HL-60/S4 treated with phorbol 12-myristate 13-acetate at 8.2 ng/mL for 4 days and 3 days (cell line): Measurements from ENCODE around the gene INO80C.

ENCODE experiments used
- in situ Hi-C: fragments of 300-500 bp; cut with MboI; formaldehyde crosslinking; loops from 2 replicates; pipeline ENCODE4 v1.15.0; 2022; ENCODE audit warnings: low sequenced_read_pairs

Gene INO80C

DNA sequence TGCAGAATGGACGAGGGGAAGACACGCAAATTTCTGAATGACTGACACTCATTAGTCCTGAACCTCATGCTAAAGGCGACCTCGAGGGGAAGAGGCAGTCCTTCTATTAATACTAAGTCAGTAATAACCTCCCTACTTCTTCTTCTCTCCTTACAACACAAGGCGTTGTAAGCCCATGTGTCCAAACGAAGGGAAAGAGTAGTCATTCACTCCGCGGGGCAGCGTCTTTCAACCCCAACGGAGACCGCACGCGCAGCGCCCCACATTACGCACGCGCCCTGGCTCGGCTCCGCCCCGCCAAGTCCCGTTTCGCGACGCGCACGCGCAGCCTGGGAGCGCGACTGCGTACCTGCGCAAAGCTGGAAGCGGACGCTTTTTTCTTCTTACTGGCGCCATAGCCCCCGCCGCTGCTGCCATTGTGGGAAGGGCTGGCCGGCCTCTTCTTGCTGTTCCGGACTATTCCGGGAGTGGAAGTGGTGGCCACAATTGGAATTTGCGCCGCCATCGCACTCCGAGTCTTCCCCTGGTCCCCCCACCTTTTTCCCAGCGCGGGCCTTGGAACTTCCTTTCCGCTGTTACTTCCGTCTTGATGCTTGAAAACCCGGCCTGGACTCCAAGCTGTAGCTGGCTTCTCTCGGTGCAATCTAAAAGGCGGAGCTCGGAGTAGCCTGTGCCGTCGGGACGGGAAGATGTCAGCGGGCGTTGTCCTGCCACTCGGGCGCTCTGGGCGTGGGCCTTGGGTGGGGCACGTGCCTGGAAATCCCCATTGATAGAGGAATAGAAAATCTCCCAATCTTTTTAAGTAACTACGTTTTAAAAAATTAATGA, at the start of gene INO80C:
Gene INO80C, minus strand, starts transcription at position 591 of the 828 bp plus-strand sequence. Its CDS starts 86 bp downstream, at position 505.
- in situ Hi-C loops: no loop called here

- in situ Hi-C loops: no loop called here
These were observed 49.3 kb upstream of the INO80C start for GRCh38 chr18:35547008-35547605.

- in situ Hi-C loops: no loop called here
These were observed 44.6 kb upstream of the INO80C start for GRCh38 chr18:35542356-35542755.

DNA sequence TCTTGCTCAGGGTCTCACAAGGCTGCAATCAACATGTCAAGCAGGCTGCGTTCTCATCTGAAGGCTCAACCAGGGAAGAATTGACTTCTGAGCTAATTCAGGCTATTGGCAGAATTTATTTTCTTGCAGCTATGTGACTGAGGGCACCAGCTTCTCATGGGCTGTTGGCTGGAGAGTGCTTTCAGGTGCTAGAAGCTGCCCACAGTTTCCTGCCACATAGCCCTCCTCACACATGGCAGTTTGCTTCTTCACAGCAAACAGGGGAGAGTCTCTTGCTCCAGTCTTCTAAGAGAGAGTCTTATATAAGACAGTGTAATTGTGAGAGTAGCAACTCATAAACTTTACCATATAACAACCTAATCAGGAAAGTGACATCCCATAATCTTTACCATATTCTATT, 37.5 kb upstream of the INO80C start:
- in situ Hi-C loops: no loop called here

GRCh38 chr18:35533916-35534405, 36.2 kb upstream of the INO80C start:
- in situ Hi-C loops: no loop called here

GRCh38 chr18:35528749-35529274, 31.1 kb upstream of the INO80C start:
- in situ Hi-C loops: no loop called here

DNA sequence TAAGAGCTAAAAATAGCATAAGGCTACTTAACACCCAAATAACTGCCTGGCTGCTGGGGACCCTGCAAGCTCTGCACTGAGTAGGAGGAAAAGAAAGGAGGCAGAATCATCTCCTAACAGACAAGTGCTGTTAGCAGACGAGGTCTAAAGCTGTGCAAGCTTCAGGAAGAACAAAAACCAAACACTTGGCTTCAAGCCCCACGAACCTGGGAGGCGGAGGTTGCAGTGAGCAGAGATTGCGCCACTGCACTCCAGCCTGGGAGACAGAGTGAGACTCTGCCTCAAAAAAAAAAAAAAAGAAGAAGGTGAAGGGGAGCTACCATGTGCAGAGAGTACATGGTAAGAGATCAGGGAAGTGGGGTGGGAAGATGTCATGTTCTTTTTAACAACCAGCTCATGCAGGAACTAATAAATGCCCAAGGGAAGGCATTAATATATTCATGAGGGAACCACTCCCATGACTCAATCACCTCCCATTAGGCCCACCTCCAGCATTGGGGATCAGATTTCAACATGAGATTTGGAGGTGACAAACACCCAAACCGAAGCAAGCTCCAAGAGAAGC, 28.8 kb upstream of the INO80C start:
- in situ Hi-C loops: no loop called here

DNA sequence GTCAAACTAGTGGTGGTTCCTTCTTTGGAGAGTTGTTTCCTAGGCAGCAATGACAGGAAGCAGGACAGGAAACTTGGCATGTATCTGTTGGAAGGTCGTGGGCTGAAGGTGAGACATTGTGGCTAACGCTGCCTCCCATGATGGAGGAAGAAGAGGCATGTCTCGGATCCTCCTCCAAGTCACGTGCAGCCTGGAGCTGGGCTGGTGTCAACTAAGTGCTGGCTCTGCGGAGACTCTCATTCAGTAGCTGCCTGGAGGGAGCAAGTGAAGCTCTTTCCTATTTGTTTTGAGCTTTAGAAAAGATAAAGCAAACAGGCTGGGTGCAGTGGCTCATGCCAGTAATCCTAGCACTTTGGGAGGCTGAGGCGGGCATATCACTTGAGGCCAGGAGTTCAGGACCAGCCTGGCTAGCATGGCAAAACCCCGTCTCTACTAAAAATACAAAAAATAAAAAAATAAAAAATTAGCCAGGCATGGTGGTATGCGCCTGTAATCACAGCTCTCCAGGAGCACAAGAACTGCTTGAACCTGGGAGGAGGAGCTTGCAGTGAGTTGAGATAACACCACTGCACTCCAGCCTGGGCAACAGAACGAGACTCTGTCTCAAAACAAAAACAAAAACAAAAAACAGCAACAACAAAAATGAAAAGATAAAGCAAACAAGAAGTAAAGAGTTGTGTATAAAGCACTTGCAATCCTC, 28.2 kb upstream of the INO80C start:
- in situ Hi-C loops: no loop called here

DNA sequence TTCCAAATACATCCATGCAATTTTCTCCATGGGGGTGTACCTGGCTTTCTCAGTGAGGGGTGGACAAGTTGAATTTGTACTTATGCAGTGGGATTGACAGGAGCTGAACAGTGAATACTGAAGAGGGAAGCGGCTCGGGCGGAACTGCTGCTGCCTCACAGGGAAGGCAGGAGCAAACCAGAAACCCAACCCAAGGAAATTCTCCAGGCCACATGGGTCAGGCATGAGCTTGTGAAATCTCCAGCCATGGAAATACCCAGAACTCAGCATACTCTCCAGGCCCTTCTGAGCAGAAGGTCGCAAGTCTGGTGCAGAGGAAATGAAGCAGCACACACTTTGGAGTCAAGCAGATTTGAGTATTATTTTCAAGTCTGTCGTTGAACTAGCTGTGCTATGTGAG, 26.5 kb upstream of the INO80C start:
- in situ Hi-C loops: no loop called here

- in situ Hi-C loops: no loop called here
These were observed 24.6 kb upstream of the INO80C start for GRCh38 chr18:35522130-35522959.

DNA sequence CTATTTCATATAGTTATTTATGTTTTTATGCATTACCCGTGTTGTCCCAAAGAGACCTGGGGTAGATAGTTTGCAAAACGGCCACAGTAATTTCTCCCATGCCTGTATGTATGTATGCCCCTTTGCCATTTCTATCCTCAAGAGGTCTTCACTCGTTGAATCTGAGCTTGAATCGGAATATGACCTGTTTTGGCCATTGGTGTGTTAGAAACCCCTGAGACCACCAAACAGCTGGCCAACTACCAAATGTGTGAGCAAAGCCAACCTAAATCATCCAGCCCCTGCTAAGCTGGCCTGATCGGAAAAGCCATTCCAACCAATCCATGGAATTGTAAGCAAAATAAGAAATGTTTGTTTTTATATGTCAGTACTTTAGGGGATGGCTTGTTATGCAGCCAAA, 23.4 kb upstream of the INO80C start:
- in situ Hi-C loops: no loop called here

GRCh38 chr18:35519148-35519899, 21.6 kb upstream of the INO80C start:
- in situ Hi-C loops: no loop called here

DNA sequence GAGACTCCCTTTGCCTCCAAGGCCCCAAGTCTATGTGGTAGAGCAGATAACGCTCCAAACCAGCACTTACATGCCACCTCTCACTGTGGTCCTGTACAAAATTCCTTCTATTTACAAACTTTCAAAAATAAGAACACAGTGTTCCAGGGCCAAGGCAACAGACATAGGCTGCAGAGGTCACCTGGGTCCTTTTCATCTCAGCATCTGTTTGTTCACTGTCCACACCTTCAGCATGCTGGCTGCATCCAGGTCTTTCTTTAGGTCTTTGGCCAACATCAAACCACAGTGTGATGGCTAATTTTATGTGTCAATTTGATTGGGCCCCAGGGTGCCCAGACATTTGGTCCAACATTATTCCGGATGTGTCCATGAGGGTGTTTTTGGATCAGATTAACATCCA, 20.0 kb upstream of the INO80C start:
- in situ Hi-C loops: no loop called here

DNA sequence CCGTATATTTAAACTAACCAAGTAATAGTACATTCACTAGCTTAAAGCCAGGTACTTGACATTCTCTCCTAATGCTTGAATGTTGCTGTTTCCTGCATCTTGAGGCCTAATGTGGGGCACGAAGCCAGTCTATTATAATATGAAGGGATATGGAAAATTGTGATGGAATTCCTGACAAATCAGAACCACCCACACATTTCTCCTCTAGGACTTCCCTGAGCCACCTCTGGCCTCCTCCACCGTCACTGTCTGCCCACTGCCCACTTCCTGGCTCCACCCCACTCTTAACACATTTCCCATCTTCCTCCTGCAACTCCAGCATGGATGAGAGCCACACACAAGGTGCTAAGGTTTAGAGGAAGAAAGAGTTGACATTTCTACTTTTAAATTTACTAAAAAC, 19.0 kb upstream of the INO80C start:
- in situ Hi-C loops: no loop called here

DNA sequence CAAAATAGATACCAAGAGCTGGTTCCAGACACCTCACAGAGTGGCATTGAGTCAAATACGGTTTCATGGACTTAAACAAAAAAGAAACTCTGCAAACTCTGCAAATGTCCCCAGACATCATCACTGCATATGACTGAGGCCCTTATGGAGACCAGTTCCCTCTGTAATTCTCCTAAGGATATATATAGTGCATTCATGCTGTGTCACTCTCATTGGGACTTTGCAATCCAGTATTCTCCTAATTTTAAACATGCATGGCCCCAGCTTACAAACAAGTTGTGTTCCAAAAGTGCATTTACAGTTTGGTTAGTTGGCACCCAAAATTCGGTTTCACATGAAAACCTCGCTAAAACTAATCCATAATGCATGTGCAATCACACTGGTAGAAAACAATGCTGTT, 18.6 kb upstream of the INO80C start:
- in situ Hi-C loops: no loop called here

DNA sequence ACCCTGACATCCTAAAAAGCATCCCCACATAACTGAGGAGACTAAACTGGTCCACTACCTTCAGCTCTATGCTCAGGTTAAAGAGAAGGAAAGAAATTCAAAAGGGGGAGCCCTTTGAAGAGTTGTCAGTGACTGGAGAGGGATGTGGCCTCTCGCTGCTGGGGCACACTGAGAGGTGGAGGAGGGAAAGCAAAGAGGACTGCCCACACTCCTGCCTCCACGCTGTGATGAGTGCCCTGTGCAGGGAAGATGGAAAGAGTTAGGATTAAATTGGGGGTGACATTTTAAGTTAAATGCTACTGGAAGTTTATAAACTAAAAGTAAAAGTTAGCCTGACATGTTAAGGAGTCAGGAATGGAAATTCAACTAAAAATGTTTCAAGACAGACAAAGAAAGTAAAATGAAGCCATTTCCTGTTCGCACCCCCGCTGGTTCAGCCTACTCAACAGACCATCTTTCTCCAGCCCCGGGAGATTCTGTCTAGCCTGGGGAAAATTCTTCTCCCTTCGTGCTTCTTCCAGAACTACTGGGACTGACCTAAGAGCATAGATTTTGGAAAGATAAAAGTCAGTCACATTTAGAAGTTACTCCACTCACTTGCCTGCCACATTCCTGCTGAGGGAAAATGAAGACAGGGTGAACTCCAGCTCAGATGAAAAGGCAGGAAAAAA, 17.8 kb upstream of the INO80C start:
- in situ Hi-C loops: no loop called here

DNA sequence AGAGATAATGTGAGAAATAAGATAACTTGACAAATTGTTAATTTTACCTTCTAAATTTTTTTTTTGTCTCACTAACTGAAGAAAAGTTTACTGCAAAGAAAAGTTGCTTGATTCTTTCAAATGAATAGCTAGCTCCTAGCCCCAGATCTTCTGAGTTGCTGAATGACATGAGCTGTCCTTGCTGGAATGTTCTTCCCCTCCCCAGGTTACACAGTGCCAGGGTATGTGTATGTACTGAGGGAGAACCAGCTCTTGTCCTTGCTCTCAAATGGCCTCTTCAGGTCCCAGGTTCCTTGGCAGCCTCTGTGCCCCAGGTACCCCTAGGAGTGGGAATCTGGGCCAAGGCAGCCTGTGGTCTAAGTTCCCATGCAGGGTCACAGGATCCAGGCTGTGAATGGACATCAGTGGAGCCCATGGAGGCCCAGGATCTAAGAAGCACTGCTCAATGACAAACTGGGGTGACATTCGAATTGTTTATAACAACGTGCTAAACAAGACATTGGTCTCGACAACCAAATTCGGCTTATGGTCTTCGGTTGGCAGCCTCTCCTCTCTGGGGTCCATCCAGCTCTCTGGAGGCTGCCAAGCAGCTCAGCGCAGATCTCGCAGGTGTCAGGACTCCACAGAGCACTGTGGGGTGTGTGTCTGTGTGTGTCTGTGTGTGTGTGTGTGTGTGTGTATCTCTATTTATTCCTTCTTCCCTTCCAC, 17.1 kb upstream of the INO80C start:
- in situ Hi-C loops: no loop called here

- in situ Hi-C loops: no loop called here
These were observed 16.5 kb upstream of the INO80C start for GRCh38 chr18:35514283-35514682.
